ENCODE data around the gene SLC2A5. TPM values are rescaled to one million over a fixed set of nuclear protein-coding genes. Genes with fewer than 3 reads are reported as not detected.
A peak's percentile ranks its signal among the peaks of the same experiment; 100 is the strongest.

SLC2A5 gene
- total RNA-seq, 1 donor from 2014 or later: 0.82 TPM

DNA sequence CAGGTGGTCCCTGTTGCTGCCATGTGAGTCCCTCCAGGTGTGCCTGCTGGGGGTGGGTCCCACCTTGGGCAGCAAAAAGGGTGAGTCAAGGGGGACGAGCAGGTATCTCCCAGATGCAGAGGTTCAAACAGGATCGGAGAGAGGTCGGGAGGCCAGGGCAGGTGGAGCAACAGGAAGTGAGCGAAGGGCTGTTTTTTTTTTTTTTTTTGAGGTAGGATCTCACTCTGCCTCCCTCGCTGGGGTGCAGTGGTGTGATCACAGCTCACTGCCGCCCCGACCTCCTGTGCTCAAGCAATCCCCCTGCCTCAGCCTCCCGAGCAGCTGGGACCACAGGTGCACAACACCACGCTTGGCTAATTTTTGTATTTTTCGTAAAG, 82.6 kb downstream of the SLC2A5 start:
- DNase-seq (ENCODE audit: low spot score in 2 of 2) (no peak), FAIRE-seq (no peak)

DNA sequence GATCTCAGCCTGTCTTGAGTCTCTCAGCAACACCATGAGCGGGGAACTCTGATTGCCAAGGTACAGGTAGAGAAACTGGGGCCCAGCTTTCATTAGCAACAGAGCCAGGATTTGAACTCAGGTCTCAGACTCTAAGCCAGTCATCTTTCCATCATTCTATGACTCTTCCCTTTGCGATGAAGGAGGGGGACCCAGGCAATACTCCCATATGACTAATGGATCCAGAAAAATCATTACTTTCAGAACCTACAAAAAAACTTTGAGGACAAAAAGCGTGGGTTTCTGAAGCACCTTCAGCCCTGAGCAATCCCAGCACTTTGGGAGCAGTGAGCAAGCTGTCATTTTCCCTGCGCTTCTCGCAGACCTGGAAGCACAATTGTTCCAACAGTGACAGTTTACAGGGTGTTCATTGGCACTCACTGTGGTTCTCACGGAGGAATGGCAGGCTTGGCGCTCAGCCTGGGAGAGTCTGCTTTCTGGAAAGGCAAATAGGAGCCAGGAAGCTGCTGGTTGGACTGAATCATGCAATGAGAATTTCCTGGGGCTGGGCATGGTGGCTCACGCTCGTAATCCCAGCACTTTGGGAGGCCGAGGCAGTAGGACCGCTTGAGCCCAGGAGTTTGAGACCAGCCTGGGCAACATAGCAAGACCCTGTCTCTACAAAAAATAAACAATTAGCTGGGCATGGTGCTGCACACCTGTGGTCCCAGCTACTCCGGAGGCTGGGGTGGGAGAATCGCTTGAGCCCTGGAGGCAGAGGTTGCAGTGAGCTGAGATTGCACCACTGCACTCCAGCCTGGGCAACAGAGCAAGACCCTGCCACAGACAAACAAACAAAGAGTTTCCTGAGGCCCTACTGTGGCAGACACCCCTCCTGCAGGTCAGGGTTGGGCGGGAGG, 83.3 kb downstream of the SLC2A5 start:
- DNase-seq (ENCODE audit: low spot score in 2 of 2): peak in 1 of 2 donors; percentile 44
- FAIRE-seq: no peak

Small RNA genes lying within 50 kb of the gene (small RNA-seq; reads per million reads assigned to genes)
- not detected for gene RF00424

Other genes with a start within 250 kb of the SLC2A5 start
- 261 TPM for gene ENO1, start 190.9 kb downstream of the SLC2A5 start, total RNA-seq
- not detected for gene CA6, start 123.8 kb downstream of the SLC2A5 start, total RNA-seq
- not detected for gene SLC2A7, start 43.2 kb downstream of the SLC2A5 start, total RNA-seq
- 0.41 TPM for gene GPR157, start 59.5 kb upstream of the SLC2A5 start, total RNA-seq
- 5.3 TPM for gene H6PD, start 165.1 kb upstream of the SLC2A5 start, total RNA-seq
- gene SPSB1, start 223.3 kb upstream of the SLC2A5 start, total RNA-seq: 2.9 TPM